ENCODE results near the gene KLHL25. TPM values are rescaled to one million over a fixed set of nuclear protein-coding genes. Genes with fewer than 3 reads are reported as not detected.

The KLHL25 gene
- total RNA-seq, 1 donor from 2014 or later: 45.1 TPM

DNA sequence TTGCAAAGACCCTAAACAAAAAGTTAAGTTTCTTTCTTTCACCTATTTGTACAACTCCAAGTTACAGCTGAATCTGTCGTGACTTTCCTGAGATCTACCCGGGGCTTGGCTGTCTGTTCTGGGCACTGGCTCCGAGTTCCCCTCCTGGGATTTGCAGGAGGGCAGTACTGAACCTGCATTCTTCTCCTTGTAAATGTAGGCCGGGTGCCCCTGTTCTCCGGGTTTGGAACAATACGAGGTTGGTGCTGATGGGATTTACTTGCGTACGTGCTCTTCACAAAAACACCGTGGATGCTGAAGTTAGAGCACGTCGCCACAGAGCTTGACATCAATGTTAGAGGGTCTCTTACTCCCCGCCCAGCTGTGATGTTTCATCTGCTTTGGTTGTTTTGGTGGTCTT, 48.1 kb downstream of the KLHL25 start:
- TF ChIP-seq, protein P1, sequence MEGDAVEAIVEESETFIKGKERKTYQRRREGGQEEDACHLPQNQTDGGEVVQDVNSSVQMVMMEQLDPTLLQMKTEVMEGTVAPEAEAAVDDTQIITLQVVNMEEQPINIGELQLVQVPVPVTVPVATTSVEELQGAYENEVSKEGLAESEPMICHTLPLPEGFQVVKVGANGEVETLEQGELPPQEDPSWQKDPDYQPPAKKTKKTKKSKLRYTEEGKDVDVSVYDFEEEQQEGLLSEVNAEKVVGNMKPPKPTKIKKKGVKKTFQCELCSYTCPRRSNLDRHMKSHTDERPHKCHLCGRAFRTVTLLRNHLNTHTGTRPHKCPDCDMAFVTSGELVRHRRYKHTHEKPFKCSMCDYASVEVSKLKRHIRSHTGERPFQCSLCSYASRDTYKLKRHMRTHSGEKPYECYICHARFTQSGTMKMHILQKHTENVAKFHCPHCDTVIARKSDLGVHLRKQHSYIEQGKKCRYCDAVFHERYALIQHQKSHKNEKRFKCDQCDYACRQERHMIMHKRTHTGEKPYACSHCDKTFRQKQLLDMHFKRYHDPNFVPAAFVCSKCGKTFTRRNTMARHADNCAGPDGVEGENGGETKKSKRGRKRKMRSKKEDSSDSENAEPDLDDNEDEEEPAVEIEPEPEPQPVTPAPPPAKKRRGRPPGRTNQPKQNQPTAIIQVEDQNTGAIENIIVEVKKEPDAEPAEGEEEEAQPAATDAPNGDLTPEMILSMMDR (IDR thresholded peaks at IDR 0.05; ENCODE audit: partially characterized antibody, unreplicated experiment): no peak
- H3K36me3 Mint-ChIP-seq (ENCODE audit: unreplicated experiment): peaks cover 4% of the 10 kb centered on the region
- H3K9me3 Mint-ChIP-seq (ENCODE audit: unreplicated experiment): peaks cover 22% of the 10 kb centered on the region
- H3K27me3 Mint-ChIP-seq (ENCODE audit: unreplicated experiment): peaks cover 28% of the 10 kb centered on the region
- peak overlapping the region; percentile 95 for H3K27ac Mint-ChIP-seq (ENCODE audit: unreplicated experiment)
- H3K4me3 Mint-ChIP-seq (ENCODE audit: unreplicated experiment): peak overlapping the region; percentile 39
- H3K4me1 Mint-ChIP-seq (ENCODE audit: low read depth, unreplicated experiment): peaks cover 84% of the 10 kb centered on the region
- no peak for DNase-seq

DNA sequence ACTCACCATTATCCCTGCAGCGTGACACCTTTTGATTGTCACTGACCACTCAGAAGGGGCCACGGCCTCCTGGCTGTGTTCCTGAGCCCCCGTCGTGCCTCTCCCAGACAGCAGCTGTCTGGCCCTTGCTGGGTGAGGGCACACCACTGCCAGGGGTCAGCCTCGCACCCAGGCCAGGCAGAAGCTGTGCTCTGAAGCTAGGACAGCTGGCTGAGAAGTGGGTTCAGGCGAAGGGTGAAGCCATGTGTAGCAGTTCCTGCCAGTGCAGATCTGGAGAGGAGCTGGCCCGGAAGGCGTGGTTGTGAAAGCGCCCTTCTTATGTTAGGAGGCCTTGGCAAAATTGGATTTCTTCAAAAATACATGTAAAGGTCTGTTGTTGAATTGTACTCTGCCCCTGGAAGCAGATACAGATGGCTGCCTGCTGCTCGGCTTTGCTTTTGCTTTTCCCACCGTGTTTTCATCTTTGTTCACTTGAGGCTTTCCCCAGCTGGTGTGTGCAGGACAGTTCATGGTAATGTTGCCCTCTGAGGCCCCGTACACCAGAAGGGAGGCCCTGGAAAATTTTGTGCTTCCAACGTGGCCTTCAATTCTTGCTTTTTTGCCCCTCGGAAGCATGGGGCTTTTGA, 49.1 kb downstream of the KLHL25 start:
- peaks cover 26% of the 10 kb centered on the region for H3K9me3 Mint-ChIP-seq (ENCODE audit: unreplicated experiment)
- peaks cover 78% of the 10 kb centered on the region for H3K4me1 Mint-ChIP-seq (ENCODE audit: low read depth, unreplicated experiment)
- peaks cover 4% of the 10 kb centered on the region for H3K36me3 Mint-ChIP-seq (ENCODE audit: unreplicated experiment)
- H3K4me3 Mint-ChIP-seq (ENCODE audit: unreplicated experiment): peak overlapping the region; percentile 36
- peak; percentile 26 for DNase-seq
- TF ChIP-seq, protein P1 (IDR thresholded peaks at IDR 0.05; ENCODE audit: partially characterized antibody, unreplicated experiment): no peak
- peak overlapping the region; percentile 95 for H3K27ac Mint-ChIP-seq (ENCODE audit: unreplicated experiment)
- H3K27me3 Mint-ChIP-seq (ENCODE audit: unreplicated experiment): peaks cover 24% of the 10 kb centered on the region

DNA sequence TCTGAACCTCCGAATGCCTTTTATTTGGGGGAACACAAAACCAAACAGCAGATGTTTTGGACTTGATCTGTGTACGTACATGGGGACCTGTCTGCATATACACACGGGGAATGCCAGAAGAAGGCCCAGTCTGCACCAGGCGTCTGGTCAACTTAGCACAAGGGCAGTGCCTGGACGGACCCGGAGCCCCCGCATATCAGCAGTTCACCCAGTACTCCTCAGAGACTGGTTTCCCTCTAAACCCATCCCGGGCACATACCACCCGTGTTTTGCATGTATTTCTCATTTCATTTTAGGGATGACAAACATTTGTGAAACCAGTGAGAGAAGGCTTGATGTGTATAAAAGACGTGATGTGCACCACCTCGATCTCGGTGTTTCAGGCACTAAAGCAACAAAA, 49.7 kb downstream of the KLHL25 start:
- H3K4me1 Mint-ChIP-seq (ENCODE audit: low read depth, unreplicated experiment): peaks cover 73% of the 10 kb centered on the region
- H3K4me3 Mint-ChIP-seq (ENCODE audit: unreplicated experiment): no peak overlapping the region
- peaks cover 22% of the 10 kb centered on the region for H3K27me3 Mint-ChIP-seq (ENCODE audit: unreplicated experiment)
- peaks cover 23% of the 10 kb centered on the region for H3K9me3 Mint-ChIP-seq (ENCODE audit: unreplicated experiment)
- H3K27ac Mint-ChIP-seq (ENCODE audit: unreplicated experiment): peak overlapping the region; percentile 95
- DNase-seq: no peak
- peaks cover 4% of the 10 kb centered on the region for H3K36me3 Mint-ChIP-seq (ENCODE audit: unreplicated experiment)
- TF ChIP-seq, protein P1 (IDR thresholded peaks at IDR 0.05; ENCODE audit: partially characterized antibody, unreplicated experiment): no peak

DNA sequence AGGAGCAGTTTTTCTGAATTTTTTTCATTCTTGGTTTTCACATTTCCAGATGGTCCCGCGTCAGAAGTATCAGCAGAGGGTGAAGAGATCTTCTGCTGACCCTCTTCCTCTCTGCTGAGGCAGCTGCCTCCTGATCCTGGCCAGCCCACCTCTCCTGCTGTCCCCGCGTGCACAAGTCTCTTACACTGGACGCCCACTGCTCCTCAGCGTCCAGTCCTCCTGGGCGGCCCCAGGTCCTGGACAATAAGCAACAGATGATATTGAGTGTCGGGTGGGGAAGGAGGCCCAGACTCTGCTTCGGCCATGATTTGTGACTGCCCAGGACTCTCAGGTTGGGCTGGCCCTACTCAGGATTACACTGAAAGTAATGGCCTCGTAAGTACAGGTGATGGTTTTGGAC, 50.1 kb downstream of the KLHL25 start:
- DNase-seq: no peak
- H3K9me3 Mint-ChIP-seq (ENCODE audit: unreplicated experiment): peaks cover 23% of the 10 kb centered on the region
- TF ChIP-seq, protein P1 (IDR thresholded peaks at IDR 0.05; ENCODE audit: partially characterized antibody, unreplicated experiment): no peak
- H3K4me1 Mint-ChIP-seq (ENCODE audit: low read depth, unreplicated experiment): peaks cover 71% of the 10 kb centered on the region
- peaks cover 22% of the 10 kb centered on the region for H3K27me3 Mint-ChIP-seq (ENCODE audit: unreplicated experiment)
- peaks cover 4% of the 10 kb centered on the region for H3K36me3 Mint-ChIP-seq (ENCODE audit: unreplicated experiment)
- no peak overlapping the region for H3K4me3 Mint-ChIP-seq (ENCODE audit: unreplicated experiment)
- peak overlapping the region; percentile 95 for H3K27ac Mint-ChIP-seq (ENCODE audit: unreplicated experiment)

DNA sequence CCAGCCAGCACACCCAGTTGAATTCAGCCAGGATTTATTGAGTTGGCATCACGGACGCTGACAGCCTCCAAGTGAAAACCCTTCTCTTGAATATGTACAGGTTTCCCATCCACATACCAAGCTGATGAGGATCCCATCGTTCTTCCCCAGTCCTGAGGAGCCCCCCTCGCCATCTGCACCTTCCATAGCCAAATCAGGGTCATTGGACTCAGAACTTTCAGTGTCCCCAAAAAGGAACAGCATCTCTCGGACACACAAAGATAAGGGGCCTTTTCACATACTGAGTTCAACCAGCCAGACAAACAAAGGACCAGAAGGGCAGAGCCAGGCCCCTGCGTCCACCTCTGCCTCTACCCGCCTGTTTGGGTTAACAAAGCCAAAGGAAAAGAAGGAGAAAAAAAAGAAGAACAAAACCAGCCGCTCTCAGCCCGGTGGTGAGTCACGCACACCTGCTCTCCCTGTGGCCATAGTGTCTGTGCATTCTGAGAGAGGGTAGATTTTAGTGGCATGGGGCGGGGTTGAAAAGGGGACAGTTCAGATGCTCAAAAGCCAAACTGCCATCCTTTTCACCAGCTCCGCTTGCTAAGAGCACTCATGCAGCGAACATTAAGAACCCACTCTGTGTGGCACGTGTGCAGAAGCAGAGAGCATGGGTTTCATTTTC, 51.2 kb downstream of the KLHL25 start:
- Mint-ChIP-seq H3K36me3 (ENCODE audit: unreplicated experiment) (peaks cover 4% of the 10 kb centered on the region), H3K27me3 (ENCODE audit: unreplicated experiment) (peaks cover 17% of the 10 kb centered on the region), H3K9me3 (ENCODE audit: unreplicated experiment) (peaks cover 20% of the 10 kb centered on the region), H3K27ac (ENCODE audit: unreplicated experiment) (peak overlapping the region; percentile 95), H3K4me1 (ENCODE audit: low read depth, unreplicated experiment) (peaks cover 61% of the 10 kb centered on the region), H3K4me3 (ENCODE audit: unreplicated experiment) (no peak overlapping the region)
- no peak for DNase-seq
- TF ChIP-seq, protein P1 (IDR thresholded peaks at IDR 0.05; ENCODE audit: partially characterized antibody, unreplicated experiment): no peak
